Endothelial cell of umbilical vein (primary cell): ENCODE data around the gene AASDHPPT. TPM values are rescaled to one million over a fixed set of nuclear protein-coding genes. Genes with fewer than 3 reads are reported as not detected.

Experiments used
- BruUV-seq: library from RNA; stranded (reverse); fragments of 400-500 nt; replicated peaks from 2 replicates; lab custom pipeline; 2021; lab: Mats Ljungman, UMichigan
- CTCF ChIA-PET: fragments of 300-600, 350-600 bp; sonication (Branson Sonifier 250); formaldehyde crosslinking; loops from one replicate; lab custom pipeline; 2021; ENCODE audit warnings: antibody characterized with exemption, inconsistent platforms; lab: Charles Lee
- POLR2A ChIA-PET: fragments of 300-600, 350-600 bp; sonication (Branson Sonifier 250); formaldehyde crosslinking; loops from one replicate; lab custom pipeline; 2021; ENCODE audit warnings: antibody characterized with exemption, inconsistent platforms; lab: Charles Lee
- DNase-seq: peaks from one replicate; pipeline ENCODE4 v3.0.0-alpha.2; 2011; ENCODE audit warnings: low read depth, low spot score
- FAIRE-seq: peaks from 2 replicates; lab custom pipeline; 2011; peaks lifted over from hg19 to GRCh38; lab: Jason Lieb, UNC
- H2AFZ ChIP-seq: 2 replicates; pipeline ENCODE4 v1.6.0; 2012; ENCODE audit warnings: low read depth, low read length, control low read depth, inconsistent platforms
- H3K27ac ChIP-seq: 2 replicates; pipeline ENCODE4 v1.5.1; 2011; ENCODE audit warnings: low read depth, mild to moderate bottlenecking, control low read depth, low read length, moderate library complexity; ENCODE audit not compliant: insufficient read depth
- H3K27me3 ChIP-seq, 2 experiments: 2 replicates each; pipeline versions ENCODE4 v1.6.0 to v1.6.1; 2011; ENCODE audit warnings: low read length in 2 of 2, mixed read lengths in 1 of 2; ENCODE audit not compliant: control insufficient read depth in 2 of 2, insufficient read depth in 2 of 2
- H3K36me3 ChIP-seq, 2 experiments: 2 replicates in 1 of 2; 3 replicates in 1 of 2; pipeline ENCODE4 v1.5.1; 2011; ENCODE audit warnings: low read length in 2 of 2, mild to moderate bottlenecking in 1 of 2, moderate library complexity in 1 of 2; ENCODE audit not compliant: control insufficient read depth in 2 of 2, insufficient read depth in 2 of 2; ENCODE audit errors: extremely low read depth in 1 of 2
- H3K4me1 ChIP-seq: 3 replicates; pipeline ENCODE4 v1.5.1; 2011; ENCODE audit warnings: mild to moderate bottlenecking, low read length; ENCODE audit not compliant: control insufficient read depth, insufficient read depth; ENCODE audit errors: extremely low read depth
- H3K4me2 ChIP-seq: 2 replicates; pipeline ENCODE4 v1.6.1; 2011; ENCODE audit warnings: low read length, control low read depth, mixed read lengths; ENCODE audit not compliant: insufficient read depth
- H3K4me3 ChIP-seq, 3 experiments: fragments of 200-600 bp in 1 of 3; sonication (generic), shearing (Covaris generic) in 1 of 3; replicated peaks in 1 of 3; 2 replicates each; pipeline ENCODE4 v1.5.1; 2011 to 2016; ENCODE audit warnings: control low read depth in 3 of 3, low read length in 3 of 3, mild to moderate bottlenecking in 2 of 3, inconsistent platforms in 1 of 3, low read depth in 1 of 3, moderate library complexity in 1 of 3; ENCODE audit not compliant: insufficient read depth in 1 of 3
- H3K79me2 ChIP-seq: 2 replicates; pipeline ENCODE4 v1.6.0; 2012; ENCODE audit warnings: low read length, inconsistent platforms; ENCODE audit not compliant: control insufficient read depth, insufficient read depth
- H3K9ac ChIP-seq: replicated peaks from 2 replicates; pipeline ENCODE3; 2011; ENCODE audit warnings: low read length, control low read depth; ENCODE audit not compliant: insufficient read depth; ENCODE audit errors: extremely low read depth
- H3K9me1 ChIP-seq: replicated peaks from 3 replicates; pipeline ENCODE4 v1.6.0; 2011; ENCODE audit warnings: mild to moderate bottlenecking, low read length; ENCODE audit not compliant: control insufficient read depth, insufficient read depth; ENCODE audit errors: extremely low read depth
- H3K9me3 ChIP-seq: replicated peaks from 2 replicates; pipeline ENCODE4 v1.5.1; 2012; ENCODE audit warnings: low read length, inconsistent platforms; ENCODE audit not compliant: control insufficient read depth, insufficient read depth
- H4K20me1 ChIP-seq: replicated peaks from 2 replicates; pipeline ENCODE3; 2011; ENCODE audit warnings: mild to moderate bottlenecking, low read length; ENCODE audit not compliant: control insufficient read depth, insufficient read depth; ENCODE audit errors: extremely low read depth
- EZH2 ChIP-seq: IDR thresholded peaks from 2 replicates; pipeline ENCODE4 v1.6.1; 2012; ENCODE audit warnings: borderline replicate concordance, low read depth, mild to moderate bottlenecking, moderate library complexity, low read length, inconsistent platforms; ENCODE audit not compliant: severe bottlenecking
- FOS ChIP-seq: IDR thresholded peaks from 2 replicates; pipeline ENCODE4 v1.6.1; 2011; ENCODE audit warnings: mild to moderate bottlenecking, low read length, moderate library complexity, borderline replicate concordance; ENCODE audit not compliant: insufficient read depth
- GATA2 ChIP-seq: IDR thresholded peaks from 2 replicates; pipeline ENCODE4 v1.7.0; 2011; ENCODE audit warnings: low read depth, mild to moderate bottlenecking, moderate library complexity, mixed read lengths, low read length; ENCODE audit not compliant: insufficient read length, insufficient read depth
- JUN ChIP-seq: IDR thresholded peaks from 2 replicates; pipeline ENCODE4 v1.6.1; 2011; ENCODE audit warnings: borderline replicate concordance, low read depth; ENCODE audit not compliant: insufficient read length, insufficient read depth
- MYC ChIP-seq: IDR thresholded peaks from one replicate; pipeline ENCODE4 v1.6.1; 2011; ENCODE audit warnings: mild to moderate bottlenecking, low read depth, low read length
- POLR2A ChIP-seq: IDR thresholded peaks from 2 replicates; pipeline ENCODE4 v1.6.1; 2012; ENCODE audit warnings: low read depth, mild to moderate bottlenecking, control low read depth, low read length
- POLR2AphosphoS5 ChIP-seq: IDR thresholded peaks from 2 replicates; pipeline ENCODE4 v1.6.1; 2012; ENCODE audit warnings: low read depth, mild to moderate bottlenecking, control low read depth, low read length, moderate library complexity; ENCODE audit not compliant: insufficient read depth
- dilution Hi-C: fragments of 300-500 bp; cut with MboI; formaldehyde crosslinking; loops from one replicate; pipeline ENCODE4 v1.15.0; 2019; ENCODE audit warnings: low sequenced_read_pairs; ENCODE audit not compliant: extremely low pct_ligation_motif_present
- intact Hi-C: fragments of 100-400 bp; cut with micrococcal nuclease; formaldehyde crosslinking; loops from one replicate; pipeline ENCODE4 v1.10.0; 2022
- polyA plus RNA-seq, 4 experiments: library from polyadenylated mRNA; depleted of rRNA in 3 of 4; stranded (reverse) in 3 of 4; unstranded in 1 of 4; fragments of >200 nt; gene quantifications; 2 replicates each; pipeline versions ENCODE4 v1.2.1 to v1.2.3, GENCODE V29; 2011 to 2012; ENCODE audit warnings: missing spikeins in 1 of 4
- total RNA-seq: library from RNA; stranded (reverse); gene quantifications from 2 replicates; pipeline ENCODE4 v1.2.3, GENCODE V29; 2021
- TF ChIP-seq, protein P1 (sequence below): IDR thresholded peaks from 2 replicates; pipeline ENCODE4 v1.6.1; 2011; ENCODE audit not compliant: insufficient read depth, insufficient read length
- TF ChIP-seq, protein P2 (sequence below), 2 donors: IDR thresholded peaks; 1 replicate in 1 of 2; 2 replicates in 1 of 2; pipeline ENCODE4 v1.5.1; 2011; ENCODE audit warnings: low read length in 2 of 2, mild to moderate bottlenecking in 2 of 2, moderate library complexity in 2 of 2, control low read depth in 1 of 2, inconsistent platforms in 1 of 2, low read depth in 1 of 2; ENCODE audit not compliant: insufficient read depth in 1 of 2; ENCODE audit errors: extremely low read depth in 1 of 2

AASDHPPT gene
- total and polyA plus RNA-seq, 2 donors (not counting 3 experiments of a cell fraction or from before 2014, with no cell fraction given): 14.3 to 34.2 TPM

GRCh38 chr11:106076171-106076918 lies 1.1 kb upstream of the AASDHPPT start:
- POLR2A ChIA-PET: no interaction called here
- H3K4me1 ChIP-seq: peaks cover 14% of the 10 kb centered on the region
- CTCF ChIA-PET: interaction anchor here (0.6 to 3.7 kb wide), 5 partner anchors 10 to 165 kb away, joined by 3 to 30 read pairs (median 5); no protein-coding TSS in a partner anchor
- peak overlapping the region; percentile 83 for H2AFZ ChIP-seq
- H4K20me1 ChIP-seq: no peaks in the 10 kb centered on the region
- no peaks in the 10 kb centered on the region for H3K9me3 ChIP-seq
- FAIRE-seq: no peak
- TF ChIP-seq, protein P1, sequence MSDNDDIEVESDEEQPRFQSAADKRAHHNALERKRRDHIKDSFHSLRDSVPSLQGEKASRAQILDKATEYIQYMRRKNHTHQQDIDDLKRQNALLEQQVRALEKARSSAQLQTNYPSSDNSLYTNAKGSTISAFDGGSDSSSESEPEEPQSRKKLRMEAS: no peak
- TF ChIP-seq, protein P2, sequence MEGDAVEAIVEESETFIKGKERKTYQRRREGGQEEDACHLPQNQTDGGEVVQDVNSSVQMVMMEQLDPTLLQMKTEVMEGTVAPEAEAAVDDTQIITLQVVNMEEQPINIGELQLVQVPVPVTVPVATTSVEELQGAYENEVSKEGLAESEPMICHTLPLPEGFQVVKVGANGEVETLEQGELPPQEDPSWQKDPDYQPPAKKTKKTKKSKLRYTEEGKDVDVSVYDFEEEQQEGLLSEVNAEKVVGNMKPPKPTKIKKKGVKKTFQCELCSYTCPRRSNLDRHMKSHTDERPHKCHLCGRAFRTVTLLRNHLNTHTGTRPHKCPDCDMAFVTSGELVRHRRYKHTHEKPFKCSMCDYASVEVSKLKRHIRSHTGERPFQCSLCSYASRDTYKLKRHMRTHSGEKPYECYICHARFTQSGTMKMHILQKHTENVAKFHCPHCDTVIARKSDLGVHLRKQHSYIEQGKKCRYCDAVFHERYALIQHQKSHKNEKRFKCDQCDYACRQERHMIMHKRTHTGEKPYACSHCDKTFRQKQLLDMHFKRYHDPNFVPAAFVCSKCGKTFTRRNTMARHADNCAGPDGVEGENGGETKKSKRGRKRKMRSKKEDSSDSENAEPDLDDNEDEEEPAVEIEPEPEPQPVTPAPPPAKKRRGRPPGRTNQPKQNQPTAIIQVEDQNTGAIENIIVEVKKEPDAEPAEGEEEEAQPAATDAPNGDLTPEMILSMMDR (IDR thresholded peaks at IDR 0.05; ENCODE audit: extremely low read depth in 1 of 2, insufficient read depth in 1 of 2, low read depth in 1 of 2, low read length in 2 of 2): no peak
- TF ChIP-seq GATA2: no peak
- TF ChIP-seq POLR2AphosphoS5: no peak
- no peak for TF ChIP-seq MYC
- TF ChIP-seq FOS: no peak
- no peak for TF ChIP-seq JUN
- no peak for TF ChIP-seq EZH2
- no peak for TF ChIP-seq POLR2A
- intact Hi-C loops: loop anchor here (1.0 to 2.0 kb wide), 2 partner anchors 29 to 46 kb away; no protein-coding TSS in a partner anchor
- H3K9me1 ChIP-seq: no peaks in the 10 kb centered on the region
- BruUV-seq: no TSS peak
- H3K9ac ChIP-seq: peak overlapping the region; percentile 53
- DNase-seq: no peak
- peaks cover 30% of the 10 kb centered on the region for H3K79me2 ChIP-seq
- dilution Hi-C loops: no loop called here
- H3K27me3 ChIP-seq: no peaks in the 10 kb centered on the region
- peak overlapping the region; percentile 71 for H3K4me2 ChIP-seq
- H3K36me3 ChIP-seq: no peaks in the 10 kb centered on the region
- H3K4me3 ChIP-seq: peak overlapping the region; percentile 25 to 88 (median 66)
- peak overlapping the region; percentile 18 for H3K27ac ChIP-seq
